Central memory CD8-positive, alpha-beta T cell (primary cell): ENCODE results near the gene MAT2B.

Source experiments
- ATAC-seq: fragments of 150-1000 bp; cut with Tn5 transposase; replicated peaks from 2 replicates; pipeline ENCODE4 v1.10.0; 2022; ENCODE audit warnings: mild to moderate bottlenecking, moderate FRiP score, moderate number of reproducible peaks; ENCODE audit not compliant: poor library complexity, severe bottlenecking; ENCODE audit errors: extremely low read depth
- DNase-seq, 2 donors: peaks; one replicate each; pipeline ENCODE4 v3.0.0; 2021; ENCODE audit warnings: low spot score in 2 of 2
- H3K27ac Mint-ChIP-seq: one replicate; pipeline ENCODE4 v1.8.0; 2022; ENCODE audit warnings: low read depth, mild to moderate bottlenecking, moderate library complexity, mixed read lengths
- H3K27me3 Mint-ChIP-seq: one replicate; pipeline ENCODE4 v1.8.0; 2022; ENCODE audit warnings: mixed read lengths
- H3K36me3 Mint-ChIP-seq: one replicate; pipeline ENCODE4 v1.8.0; 2022; ENCODE audit warnings: mild to moderate bottlenecking, moderate library complexity, mixed read lengths; ENCODE audit not compliant: insufficient read depth
- H3K4me1 Mint-ChIP-seq: one replicate; pipeline ENCODE4 v1.8.0; 2022; ENCODE audit warnings: mixed read lengths
- H3K4me3 Mint-ChIP-seq: one replicate; pipeline ENCODE4 v1.8.0; 2022; ENCODE audit warnings: mild to moderate bottlenecking, moderate library complexity, mixed read lengths
- H3K9me3 Mint-ChIP-seq: one replicate; pipeline ENCODE4 v1.8.0; 2022; ENCODE audit warnings: mixed read lengths

MAT2B gene

DNA sequence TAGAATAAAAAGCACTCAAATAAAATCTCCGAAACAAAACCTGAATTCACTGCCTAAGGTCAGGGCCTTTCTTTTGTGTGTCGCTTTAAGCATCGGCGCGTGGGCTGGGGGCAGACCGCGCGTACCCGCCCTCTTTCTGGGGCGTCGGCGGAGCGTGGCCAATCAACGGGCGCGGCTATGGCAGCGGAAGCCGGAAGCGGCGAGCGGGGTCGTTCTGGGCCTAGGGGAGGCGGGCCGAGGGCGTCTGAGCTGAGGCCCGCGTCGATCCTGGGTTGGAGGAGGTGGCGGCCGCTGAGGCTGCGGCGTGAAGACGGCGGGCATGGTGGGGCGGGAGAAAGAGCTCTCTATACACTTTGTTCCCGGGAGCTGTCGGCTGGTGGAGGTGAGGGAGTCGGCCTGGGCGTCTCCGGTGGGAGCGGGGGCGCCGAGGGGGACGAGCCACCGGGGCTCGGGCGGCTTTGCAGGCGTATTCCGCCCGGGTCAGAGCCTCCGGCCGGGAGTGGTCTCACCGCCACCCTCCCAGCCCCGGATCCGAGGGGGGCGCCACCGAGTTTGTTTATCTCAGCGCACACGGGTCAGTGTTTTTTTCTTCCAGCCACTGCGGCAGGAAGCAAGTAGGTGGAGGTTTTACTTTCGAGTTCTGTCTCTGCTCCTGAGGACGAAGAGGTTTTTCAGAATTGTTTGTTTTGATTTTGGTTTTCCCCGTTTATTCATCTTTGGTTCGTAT is at the start of gene MAT2B:
Gene MAT2B, plus strand, starts transcription at position 252 of the 727 bp plus-strand sequence. Its CDS starts 68 bp downstream, at position 320.
- Mint-ChIP-seq H3K36me3 (peaks cover 31% of the 10 kb centered on the region), H3K27ac (peak within 1 kb of the TSS; percentile 98), H3K9me3 (no peaks in the 10 kb centered on the region), H3K4me3 (peak within 1 kb of the TSS; percentile 98), H3K4me1 (peaks cover 67% of the 10 kb centered on the region), H3K27me3 (no peaks in the 10 kb centered on the region)
- DNase-seq: peak; percentile 86 to 93
- ATAC-seq: peak; percentile 92

DNA sequence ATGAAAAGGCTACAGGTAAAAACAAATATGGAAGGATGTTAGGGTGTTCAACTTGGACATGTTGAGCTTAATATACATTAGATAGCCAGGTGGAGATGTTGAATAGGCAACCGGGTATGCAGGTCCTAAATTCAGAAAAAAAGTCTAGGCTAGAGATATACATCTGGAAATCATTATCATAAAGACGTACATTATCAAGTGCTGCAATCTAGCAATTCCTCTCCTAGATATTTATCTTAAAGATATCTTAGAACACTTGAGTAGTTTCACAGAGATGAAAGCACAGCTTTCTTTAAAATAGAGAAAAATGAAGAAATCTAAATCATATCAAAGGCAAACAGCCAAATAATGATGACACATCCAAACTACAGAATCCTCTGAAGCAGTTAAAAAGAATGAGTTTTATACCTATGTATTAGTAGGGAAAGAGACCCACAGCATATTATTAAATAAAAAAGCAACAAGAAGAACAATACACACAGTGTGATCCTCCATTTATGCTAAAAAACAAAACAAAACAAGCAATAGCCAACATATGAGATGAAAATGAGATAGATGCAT is 49.3 kb upstream of the MAT2B start:
- Mint-ChIP-seq H3K27me3 (no peaks in the 10 kb centered on the region), H3K9me3 (no peaks in the 10 kb centered on the region)
- DNase-seq: no peak

DNA sequence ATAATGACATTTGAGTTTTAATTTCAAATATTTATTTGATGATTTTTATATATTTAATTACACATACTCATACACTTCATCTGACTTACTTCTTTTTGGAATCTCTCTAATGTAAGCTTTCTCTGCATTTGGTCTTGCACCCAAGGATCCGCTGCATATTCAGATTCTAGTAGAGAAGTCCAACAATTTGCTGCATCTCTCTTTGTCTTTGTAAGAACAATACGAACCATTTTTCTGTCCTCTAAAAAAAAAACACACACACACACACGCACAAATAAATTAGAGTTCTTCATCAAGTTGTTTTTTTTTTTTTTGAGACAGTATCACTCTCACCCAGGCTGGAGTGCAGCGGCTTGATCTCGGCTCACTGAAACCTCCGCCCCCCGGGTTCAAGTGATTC is 48.6 kb upstream of the MAT2B start:
- H3K9me3 Mint-ChIP-seq: no peaks in the 10 kb centered on the region
- no peak overlapping the region for H3K4me3 Mint-ChIP-seq
- no peaks in the 10 kb centered on the region for H3K27me3 Mint-ChIP-seq
- ATAC-seq (no peak), DNase-seq (no peak)
- peaks cover 36% of the 10 kb centered on the region for H3K4me1 Mint-ChIP-seq
- H3K27ac Mint-ChIP-seq: no peak overlapping the region
- peaks cover 43% of the 10 kb centered on the region for H3K36me3 Mint-ChIP-seq

More for the DNA sequence above, 49.3 kb upstream of the MAT2B start:
- no peak for ATAC-seq
- Mint-ChIP-seq H3K4me1 (peaks cover 36% of the 10 kb centered on the region), H3K36me3 (peaks cover 43% of the 10 kb centered on the region), H3K27ac (no peak overlapping the region), H3K4me3 (no peak overlapping the region)

DNA sequence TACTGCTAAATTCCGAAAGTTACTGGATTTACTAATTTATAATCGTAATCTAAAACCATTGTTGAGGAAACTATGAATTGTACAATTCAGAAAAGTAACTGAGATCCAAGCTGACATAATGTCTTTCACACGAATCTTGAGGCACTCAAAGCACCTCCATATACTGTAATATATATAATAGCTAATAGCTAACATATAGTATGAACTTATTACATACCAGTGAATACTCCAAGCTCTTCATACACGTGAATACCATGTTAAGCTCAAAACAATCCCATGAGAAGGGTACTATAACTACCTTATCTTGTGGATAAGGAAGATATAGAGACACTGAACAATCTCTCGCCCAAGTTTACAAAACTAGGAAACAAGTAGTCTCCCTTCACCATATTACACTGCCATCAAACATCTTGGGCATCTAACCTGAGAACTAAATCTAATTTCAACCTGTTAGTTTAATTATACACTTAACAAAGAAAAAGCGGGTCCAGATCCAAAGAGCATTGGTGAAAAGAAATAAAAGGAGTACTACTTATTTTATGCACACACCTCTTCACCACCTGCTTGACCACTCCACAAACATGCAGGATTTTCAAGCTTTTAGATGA is 46.5 kb upstream of the MAT2B start:
- DNase-seq: no peak
- H3K4me3 Mint-ChIP-seq: peak overlapping the region; percentile 95
- H3K9me3 Mint-ChIP-seq: no peaks in the 10 kb centered on the region
- H3K27ac Mint-ChIP-seq: peak overlapping the region; percentile 99
- no peaks in the 10 kb centered on the region for H3K27me3 Mint-ChIP-seq
- H3K4me1 Mint-ChIP-seq: peaks cover 43% of the 10 kb centered on the region
- ATAC-seq: no peak
- peaks cover 40% of the 10 kb centered on the region for H3K36me3 Mint-ChIP-seq

DNA sequence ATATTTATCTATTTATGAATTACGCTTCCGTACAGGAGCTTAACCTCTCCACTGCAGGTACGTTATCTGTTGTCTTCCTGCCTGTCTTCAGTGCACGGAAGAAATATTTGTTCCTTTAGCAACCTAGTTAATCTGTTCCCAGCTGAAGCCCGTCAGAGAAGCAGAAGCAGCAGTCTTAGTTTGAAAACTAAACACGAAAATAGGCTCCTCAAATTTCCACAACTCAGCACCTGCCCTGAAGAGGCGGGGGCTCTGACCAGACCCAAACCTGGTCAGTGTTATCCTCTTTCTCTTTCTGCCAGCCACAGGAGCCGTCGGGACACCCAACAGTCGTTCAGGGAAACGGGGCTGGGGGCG is 46.0 kb upstream of the MAT2B start:
- DNase-seq (no peak), ATAC-seq (no peak)
- peak overlapping the region; percentile 99 for H3K27ac Mint-ChIP-seq
- no peaks in the 10 kb centered on the region for H3K9me3 Mint-ChIP-seq
- H3K4me3 Mint-ChIP-seq: peak overlapping the region; percentile 95
- H3K27me3 Mint-ChIP-seq: no peaks in the 10 kb centered on the region
- peaks cover 43% of the 10 kb centered on the region for H3K4me1 Mint-ChIP-seq
- H3K36me3 Mint-ChIP-seq: peaks cover 43% of the 10 kb centered on the region

DNA sequence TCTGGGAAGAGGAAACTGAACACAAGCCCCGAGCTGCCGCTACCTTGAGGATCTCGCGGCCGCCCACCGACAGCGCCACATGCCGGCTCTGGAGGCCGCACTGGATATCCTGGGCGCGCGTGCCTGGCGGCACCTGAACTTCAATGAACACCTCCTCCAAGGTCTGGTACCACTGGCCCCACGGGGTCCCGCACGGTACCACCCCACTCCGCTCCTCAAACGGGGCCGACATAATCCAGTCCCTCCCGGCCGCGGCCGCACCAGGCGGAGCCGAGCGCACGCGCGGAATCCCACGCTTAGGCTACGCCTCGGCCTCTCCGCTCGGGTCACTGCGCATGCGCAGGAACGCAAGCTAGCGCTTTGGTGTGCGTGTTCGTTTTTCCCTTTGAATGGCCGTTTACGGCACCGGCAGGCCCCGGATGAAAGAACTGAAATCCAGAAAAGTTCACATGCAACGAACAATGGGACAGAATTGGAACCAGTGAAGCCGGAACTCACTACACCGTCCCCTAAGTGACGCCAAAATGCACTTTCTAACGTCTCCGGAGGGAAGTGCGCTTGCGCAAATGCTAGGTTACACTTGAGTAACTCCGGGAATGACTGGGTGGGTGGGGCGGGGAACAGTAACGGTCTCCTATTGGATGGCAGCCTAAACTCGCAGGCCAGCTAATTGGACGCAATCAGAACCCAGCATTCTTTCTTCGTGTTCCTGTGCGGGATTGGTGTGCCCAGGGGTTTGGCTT is 45.4 kb upstream of the MAT2B start, which contains the start of gene NUDCD2:
Gene NUDCD2, minus strand, starts transcription at position 284 of the 743 bp plus-strand sequence. Its CDS starts 52 bp downstream, at position 232.
- Mint-ChIP-seq H3K27me3 (no peaks in the 10 kb centered on the region), H3K27ac (peak within 1 kb of the TSS; percentile 99), H3K4me3 (peak within 1 kb of the TSS; percentile 95), H3K4me1 (peaks cover 40% of the 10 kb centered on the region), H3K36me3 (peaks cover 39% of the 10 kb centered on the region), H3K9me3 (no peaks in the 10 kb centered on the region)
- ATAC-seq: peak; percentile 79
- DNase-seq: peak; percentile 91 to 98

DNA sequence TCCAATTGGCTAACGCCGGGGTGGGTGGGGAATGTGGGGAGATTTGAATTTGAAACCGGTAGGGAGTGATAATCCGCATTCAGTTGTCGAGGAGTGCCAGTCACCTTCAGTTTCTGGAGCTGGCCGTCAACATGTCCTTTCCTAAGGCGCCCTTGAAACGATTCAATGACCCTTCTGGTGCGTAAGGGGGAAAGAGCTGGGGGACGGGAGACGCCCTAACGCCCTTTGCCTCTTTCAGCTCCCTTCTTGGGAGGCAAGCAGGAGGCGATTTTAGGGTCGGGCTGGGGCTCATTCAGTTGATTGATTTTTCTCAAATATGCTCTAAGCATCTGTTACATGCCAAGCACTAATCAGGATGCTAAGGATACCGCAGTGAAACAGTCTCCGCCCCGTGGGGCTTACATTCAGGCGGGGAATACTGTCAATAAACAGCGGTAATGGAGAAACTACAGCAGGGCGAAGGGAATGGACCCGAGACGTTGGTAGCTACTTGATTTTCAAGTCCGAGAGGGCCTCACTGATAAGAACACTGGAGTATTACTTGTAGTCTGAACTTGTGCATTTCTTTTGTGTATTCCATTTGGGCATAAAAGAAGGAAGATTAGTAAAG is 44.8 kb upstream of the MAT2B start, which contains the start of gene HMMR:
Gene HMMR, plus strand, starts transcription at position 71 of the 610 bp plus-strand sequence. Its CDS starts 61 bp downstream, at position 132.
- DNase-seq (no peak), ATAC-seq (no peak)
- H3K27me3 Mint-ChIP-seq: no peaks in the 10 kb centered on the region
- peaks cover 35% of the 10 kb centered on the region for H3K4me1 Mint-ChIP-seq
- peak within 1 kb of the TSS; percentile 99 for H3K27ac Mint-ChIP-seq
- peaks cover 36% of the 10 kb centered on the region for H3K36me3 Mint-ChIP-seq
- no peaks in the 10 kb centered on the region for H3K9me3 Mint-ChIP-seq
- H3K4me3 Mint-ChIP-seq: peak within 1 kb of the TSS; percentile 95

DNA sequence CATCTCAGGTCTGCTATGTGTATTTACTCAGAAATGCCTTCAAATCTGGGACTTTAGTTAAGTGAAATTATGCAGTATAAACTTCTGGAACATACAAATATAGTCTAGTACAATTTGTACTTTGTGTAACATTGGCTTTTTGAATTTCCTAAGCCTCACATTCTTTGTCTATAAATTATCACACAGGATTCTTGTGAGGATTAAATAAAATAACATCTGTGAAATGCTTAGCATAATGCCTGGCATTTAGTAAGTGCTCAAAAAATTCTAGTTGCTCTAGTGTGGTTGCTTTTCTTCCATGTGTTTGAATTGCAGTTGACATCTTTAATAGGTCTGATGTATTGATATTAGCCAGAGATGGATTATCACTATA is 42.4 kb upstream of the MAT2B start:
- Mint-ChIP-seq H3K9me3 (no peaks in the 10 kb centered on the region), H3K27me3 (no peaks in the 10 kb centered on the region), H3K4me3 (no peak overlapping the region), H3K36me3 (peaks cover 28% of the 10 kb centered on the region), H3K4me1 (peaks cover 20% of the 10 kb centered on the region), H3K27ac (no peak overlapping the region)
- DNase-seq: no peak
- no peak for ATAC-seq

DNA sequence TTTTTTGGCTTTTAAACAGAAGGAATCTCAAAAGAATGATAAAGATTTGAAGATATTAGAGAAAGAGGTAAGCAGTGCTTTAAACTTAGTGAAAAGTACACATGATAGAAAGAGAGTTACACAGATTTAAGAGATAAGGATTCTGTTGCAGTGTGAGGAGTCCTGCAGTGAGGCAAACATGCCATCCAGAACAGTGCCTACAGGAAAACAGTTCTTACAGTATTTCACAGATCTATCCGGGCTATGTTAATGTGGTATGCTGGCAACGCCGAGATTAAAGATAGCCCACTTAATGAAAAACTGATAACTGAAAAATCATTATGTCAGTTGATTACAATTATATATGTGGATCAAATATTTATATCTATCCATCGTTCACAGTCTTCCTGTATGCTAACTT is 37.7 kb upstream of the MAT2B start:
- no peak for ATAC-seq
- H3K9me3 Mint-ChIP-seq: no peaks in the 10 kb centered on the region
- H3K27me3 Mint-ChIP-seq: no peaks in the 10 kb centered on the region
- peaks cover 6% of the 10 kb centered on the region for H3K36me3 Mint-ChIP-seq
- no peaks in the 10 kb centered on the region for H3K4me1 Mint-ChIP-seq
- no peak overlapping the region for H3K4me3 Mint-ChIP-seq
- no peak for DNase-seq
- no peak overlapping the region for H3K27ac Mint-ChIP-seq

DNA sequence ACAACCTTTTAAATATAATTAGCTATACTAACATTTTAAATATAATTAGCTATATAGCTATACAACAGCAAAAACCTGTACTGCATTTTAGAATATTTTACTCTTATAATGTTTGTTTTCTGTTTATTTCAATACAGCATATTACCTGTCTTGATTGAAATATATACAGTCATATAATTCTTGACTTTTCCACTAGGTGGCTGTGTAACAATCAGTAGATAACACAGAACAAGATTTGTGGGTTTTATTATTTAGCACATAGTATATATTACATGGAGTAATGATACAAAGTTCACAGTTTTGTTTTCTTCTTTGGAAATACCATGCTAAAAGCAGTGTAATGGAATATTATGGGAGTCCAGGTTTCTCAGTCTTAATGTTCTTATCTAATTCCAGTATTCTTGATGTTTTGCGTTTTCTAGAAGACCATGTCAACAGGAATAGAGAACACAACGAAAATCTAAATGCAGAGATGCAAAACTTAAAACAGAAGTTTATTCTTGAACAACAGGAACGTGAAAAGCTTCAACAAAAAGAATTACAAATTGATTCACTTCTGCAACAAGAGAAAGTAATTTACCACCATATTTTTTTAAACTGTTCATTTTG is 31.7 kb upstream of the MAT2B start:
- H3K4me3 Mint-ChIP-seq: no peak overlapping the region
- peaks cover 4% of the 10 kb centered on the region for H3K36me3 Mint-ChIP-seq
- DNase-seq: no peak
- H3K9me3 Mint-ChIP-seq: no peaks in the 10 kb centered on the region
- no peaks in the 10 kb centered on the region for H3K4me1 Mint-ChIP-seq
- H3K27ac Mint-ChIP-seq: no peak overlapping the region
- ATAC-seq: peak; percentile 70
- H3K27me3 Mint-ChIP-seq: no peaks in the 10 kb centered on the region

DNA sequence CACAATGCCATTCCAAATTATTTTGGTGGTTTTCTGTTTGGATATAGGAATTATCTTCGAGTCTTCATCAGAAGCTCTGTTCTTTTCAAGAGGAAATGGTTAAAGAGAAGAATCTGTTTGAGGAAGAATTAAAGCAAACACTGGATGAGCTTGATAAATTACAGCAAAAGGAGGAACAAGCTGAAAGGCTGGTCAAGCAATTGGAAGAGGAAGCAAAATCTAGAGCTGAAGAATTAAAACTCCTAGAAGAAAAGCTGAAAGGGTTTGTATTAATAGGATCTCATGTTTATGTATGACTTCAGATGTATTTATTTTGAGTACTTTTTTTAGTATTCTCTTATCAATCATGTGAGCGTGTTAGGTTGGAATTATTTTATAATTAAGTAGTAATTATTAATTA is 30.0 kb upstream of the MAT2B start:
- DNase-seq: no peak
- H3K4me3 Mint-ChIP-seq: no peak overlapping the region
- no peaks in the 10 kb centered on the region for H3K4me1 Mint-ChIP-seq
- ATAC-seq: no peak
- H3K27me3 Mint-ChIP-seq: no peaks in the 10 kb centered on the region
- H3K9me3 Mint-ChIP-seq: no peaks in the 10 kb centered on the region
- H3K36me3 Mint-ChIP-seq: peaks cover 3% of the 10 kb centered on the region
- no peak overlapping the region for H3K27ac Mint-ChIP-seq
